Activated naive CD8-positive, alpha-beta T cell treated with anti-CD3 and anti-CD28 coated beads, Interleukin-2, amount 50 U/mL, for 16 hours (primary cell): ENCODE data around the gene GRIP2.
"Not testable (repeated sequence)": the region's sequence is repeated elsewhere in the genome, so short reads cannot be mapped to it uniquely, and the experiment has no call there.

ENCODE experiments used
- DNase-seq: peaks from one replicate; pipeline ENCODE4 v3.0.0-alpha.2; 2020; ENCODE audit warnings: low read depth, low spot score

The GRIP2 gene

DNA sequence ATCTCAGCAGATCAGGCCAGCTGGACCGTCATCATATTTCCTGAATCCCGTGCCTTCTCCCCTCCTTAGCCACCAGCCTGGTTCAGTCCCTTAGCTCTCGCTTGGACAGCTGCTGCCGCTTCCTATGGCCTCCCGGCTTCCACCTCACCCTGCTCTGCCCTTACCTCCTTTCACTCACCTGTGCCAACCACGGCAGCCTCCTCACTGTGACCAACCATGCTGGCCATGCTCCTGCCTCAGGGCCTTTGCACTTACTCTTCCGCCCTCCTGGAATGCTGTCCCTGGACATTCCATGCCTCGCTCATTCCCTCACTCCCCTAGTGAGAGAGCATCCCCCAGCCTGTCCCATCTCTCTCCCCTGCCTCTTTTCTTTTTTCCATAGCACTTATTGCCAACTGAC, 19.2 kb downstream of the GRIP2 start:
- DNase-seq: no peak

DNA sequence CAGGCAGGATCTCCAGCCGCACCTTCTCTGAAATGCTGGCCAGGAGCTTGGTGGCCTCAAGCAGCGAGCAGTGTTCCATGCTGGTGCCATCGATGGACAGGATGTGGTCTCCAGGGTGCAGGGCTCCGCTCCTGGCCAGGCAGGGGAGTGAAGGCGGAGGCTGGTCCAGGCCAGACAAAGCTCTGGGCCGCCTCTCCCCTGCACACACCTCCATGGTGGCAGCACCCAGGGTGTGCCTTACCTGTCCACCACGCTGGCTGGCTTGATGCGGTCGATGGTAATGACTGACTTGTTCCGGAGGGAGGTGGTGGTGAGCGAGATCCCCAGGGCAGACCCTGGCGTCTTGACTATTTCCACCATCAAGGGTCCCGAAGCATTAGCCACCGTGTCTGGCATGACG, 20.0 kb downstream of the GRIP2 start:
- no peak for DNase-seq

DNA sequence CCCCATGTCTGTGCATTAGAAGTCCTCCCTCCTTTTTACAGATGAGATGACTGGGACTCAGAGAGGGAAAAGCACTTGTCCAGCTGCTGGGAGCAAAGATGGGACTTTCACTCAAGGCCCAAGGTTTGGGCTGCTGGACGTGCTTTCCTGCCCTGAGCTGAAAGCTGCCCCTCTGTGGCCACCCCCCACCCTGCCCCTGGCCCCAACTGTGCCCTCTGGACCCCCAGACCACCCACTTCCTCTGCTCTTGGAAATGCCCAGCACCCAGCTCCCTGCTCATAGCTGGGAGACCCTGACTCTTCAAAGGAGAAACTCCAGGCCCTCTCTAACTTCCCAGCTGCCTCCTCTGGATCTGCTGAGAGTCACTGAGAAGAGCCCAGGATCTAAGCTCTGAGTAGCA, 20.7 kb downstream of the GRIP2 start:
- no peak for DNase-seq

DNA sequence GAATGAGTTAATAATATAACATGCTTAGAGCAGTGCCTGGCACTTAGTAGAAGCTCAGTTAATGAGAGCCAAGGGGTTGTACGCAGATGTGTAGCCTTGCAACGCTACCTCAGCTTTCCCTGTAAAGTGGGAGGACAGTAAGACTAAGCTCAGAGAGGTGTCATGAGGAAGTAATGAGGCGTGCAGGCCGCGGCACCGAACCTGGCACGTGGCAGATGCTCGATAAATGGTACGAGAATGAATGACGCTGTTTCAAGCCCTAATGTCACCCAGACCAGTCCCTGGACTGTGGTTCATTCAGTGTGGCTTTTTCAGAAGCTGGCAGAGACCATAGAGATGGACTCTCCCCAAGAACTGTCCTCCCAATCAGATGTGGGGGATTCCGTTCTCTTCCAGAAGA, 21.2 kb downstream of the GRIP2 start:
- no peak for DNase-seq

DNA sequence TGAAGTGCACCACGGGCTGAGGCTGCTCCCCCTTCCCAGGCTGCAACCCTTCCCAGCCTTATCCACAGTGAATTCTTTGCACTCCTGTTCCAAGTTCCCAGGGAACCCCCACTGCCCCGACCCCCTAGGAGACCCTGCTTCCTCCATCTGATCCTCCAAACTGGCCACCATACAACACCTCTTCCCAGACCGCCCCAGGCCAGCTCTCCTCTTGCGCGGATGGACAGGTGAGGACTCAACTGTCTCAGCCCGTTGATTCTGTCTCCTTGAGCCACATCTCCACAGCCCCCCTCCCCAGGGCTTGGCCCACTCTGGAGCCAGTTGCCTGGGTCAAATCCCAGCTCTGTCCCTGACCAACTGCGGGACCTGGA, 21.7 kb downstream of the GRIP2 start:
- DNase-seq: no peak

DNA sequence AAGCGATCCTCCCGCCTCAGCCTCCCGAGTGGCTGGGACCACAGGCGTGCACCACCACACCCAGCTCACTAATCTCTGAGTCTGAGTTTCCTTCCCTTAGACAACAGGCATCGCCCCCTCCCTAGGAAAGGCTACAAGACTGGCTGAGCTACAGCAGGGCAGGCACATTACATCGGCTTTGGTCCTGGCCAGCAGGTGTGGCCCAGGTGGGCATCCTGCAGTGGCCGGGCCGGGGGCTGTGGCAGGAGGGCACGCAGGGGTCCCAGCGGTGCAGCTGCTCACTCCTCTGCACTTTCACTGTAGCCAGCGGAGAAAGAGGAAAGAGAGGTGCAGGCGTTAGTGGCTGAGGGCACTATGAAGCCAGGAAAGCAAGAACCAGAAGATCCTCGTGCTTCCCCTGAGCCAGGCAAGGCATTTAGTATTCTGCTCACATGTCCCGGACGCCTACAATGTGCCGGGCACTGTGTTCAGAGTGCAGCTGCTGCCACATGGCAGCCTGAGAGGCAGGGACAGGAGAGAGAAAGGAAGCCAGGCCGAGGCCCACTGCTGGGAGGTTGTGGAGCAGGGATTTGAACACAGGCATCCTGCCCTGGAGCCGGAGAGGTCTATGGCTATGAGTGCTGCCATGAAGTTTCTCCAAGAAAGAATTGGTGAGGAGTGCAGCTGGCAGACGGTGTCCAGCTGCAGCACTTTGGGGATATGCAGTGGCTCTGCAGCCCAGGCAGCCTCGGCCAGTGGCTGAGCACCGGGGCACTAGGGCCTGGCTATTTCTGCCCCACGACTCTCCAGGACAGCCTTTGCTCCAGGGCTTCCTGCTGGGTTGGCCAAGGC, 22.3 kb downstream of the GRIP2 start:
- no peak for DNase-seq

DNA sequence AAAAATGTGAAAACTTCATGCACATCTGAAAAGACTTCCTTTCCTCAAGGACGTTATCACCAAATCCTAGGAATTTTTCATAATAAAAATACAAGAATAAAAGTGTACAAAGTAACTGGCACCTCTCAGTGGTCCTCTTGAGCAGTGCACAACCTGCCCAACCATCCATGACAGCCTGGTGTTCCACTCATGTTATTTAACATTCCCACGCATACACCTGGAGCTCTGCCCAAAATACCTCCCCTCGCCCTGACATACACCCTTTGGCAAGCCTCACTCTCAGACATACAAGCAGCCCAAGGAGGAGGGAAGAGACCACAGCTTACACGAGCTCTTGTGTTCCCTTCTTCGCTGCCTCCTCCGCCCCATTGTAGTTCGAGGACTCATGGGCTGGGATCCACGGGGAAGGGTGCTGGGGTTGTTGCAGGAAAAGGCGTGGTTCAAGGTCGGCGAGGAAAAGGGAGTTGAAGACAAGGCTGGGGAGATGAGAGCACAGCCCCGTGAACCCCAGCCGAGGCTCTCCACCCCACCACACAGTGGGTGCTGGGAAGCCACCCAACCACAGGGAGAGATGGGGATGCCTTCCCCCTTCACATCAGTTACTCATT, 23.3 kb downstream of the GRIP2 start:
- DNase-seq: no peak

DNA sequence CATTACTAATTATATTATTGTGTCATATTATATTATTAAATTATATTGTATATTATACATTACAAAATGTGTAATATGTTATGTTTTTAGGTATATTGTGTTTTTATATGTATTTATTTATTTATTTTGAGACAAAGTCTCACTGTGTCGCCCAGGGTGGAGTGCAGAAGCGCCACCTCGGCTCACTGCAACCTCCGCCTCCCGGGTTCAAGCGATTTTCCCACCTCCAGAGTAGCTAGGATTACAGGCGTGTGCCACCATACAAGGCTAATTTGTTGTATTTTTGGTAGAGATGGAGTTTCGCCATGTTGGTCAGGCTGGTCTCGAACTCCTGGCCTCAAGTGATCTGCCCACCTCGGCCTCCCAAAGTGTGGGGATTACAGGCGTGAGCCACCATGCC, 24.6 kb downstream of the GRIP2 start:
- not testable (repeated sequence) for DNase-seq

DNA sequence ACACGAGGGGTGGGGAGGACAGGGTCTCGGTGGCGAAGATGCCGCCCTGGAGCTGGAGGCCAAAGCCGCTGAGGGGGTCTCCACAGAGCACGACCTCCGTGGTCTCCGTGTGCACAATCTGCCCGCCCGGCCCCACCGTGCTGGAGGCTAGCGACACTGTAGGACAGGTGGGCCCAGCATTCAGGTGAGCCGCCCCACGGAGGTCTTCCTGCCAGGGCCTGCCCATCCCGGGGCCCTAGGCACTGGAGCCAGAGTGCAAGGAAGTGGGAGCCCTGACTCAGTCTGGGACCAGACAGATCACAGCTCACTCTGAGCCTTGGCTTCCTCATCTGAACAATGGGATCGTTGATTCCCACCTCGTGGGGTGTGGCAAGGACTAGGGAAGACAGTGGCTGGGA, 25.8 kb downstream of the GRIP2 start:
- no peak for DNase-seq

DNA sequence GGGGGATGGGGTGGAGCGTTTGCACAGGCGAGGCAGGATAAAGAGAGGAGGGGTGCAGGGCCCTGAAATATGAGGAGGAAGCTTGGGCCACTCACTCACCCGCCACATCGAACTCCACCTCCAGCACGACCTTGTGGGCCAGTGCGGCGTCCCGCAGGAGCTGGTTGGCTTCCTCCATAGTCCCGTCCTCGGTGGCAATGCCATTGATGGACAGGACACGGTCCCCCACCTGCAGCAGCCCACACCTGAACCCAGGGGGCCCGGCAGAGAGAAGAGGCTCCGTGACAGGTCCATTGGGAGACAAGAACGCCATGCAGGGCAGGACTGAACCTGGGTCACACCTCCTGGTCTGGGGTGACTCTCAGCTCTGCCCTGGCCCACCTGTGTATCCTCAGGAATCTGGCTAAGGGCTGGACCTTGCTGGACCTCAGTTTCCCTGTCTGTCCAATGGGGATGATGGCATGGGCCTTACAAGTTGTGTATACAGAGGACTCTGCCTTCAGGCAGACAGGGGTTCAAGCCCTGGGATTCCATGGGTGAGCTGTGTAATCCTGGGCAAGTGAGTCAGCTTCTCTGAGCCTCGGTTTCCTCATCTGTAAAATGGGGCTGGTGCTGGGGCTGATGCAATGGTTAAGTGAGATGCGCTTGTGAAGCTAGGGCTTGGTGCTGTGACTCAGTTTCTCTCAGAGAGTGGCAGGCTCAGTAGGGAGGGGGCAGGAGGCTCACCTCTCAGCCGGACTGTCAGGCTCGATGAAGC, 26.4 kb downstream of the GRIP2 start:
- DNase-seq: no peak

DNA sequence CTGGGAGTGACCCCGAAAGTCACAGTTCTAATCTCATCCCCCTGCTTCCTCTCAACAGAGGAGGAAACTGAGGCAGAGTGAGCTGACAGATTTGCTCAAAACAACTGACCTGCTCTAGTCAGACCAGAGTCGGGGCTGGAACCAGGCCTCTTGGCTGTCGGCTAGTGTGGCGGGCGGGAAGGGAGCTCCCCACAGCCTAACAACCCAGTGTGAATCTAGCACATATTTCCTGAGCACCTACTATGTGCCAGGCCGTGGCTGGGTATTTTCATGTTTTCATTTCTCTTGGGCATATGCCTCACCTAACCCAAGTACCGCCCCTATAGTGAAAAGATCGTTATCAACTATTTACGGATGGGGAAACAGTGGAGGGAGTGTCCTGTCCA, 27.2 kb downstream of the GRIP2 start:
- no peak for DNase-seq

DNA sequence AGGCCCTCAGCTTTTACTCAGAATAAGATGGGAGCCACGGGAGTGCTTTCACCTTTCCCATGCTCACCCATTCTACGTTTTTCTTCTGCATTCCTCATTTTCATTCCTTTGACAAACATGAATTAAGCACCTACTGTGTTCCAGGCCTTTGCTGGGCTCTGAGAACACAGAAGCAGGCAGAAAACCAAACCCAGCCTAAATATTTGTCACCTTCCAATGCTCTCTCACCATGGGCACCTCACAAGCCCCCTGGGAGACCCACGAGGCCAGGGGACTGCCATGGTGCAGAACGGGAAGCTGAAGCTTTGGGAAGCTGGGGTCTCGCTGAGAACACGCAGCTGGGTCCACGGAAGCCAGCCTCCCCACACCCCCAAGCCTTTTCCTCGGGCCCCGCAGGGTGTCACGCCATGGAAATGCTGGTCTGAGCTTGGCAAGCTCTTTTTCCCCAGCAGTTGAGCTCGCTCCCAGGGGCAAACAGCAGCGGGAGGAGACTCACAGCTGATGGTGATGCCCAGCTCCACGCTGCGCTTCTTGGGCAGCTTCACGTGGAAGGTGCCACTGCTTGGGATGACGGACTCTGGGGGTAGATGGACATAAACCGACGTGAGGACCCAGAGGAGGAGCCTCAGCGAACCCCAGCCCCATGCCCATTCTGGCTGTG, 27.7 kb downstream of the GRIP2 start:
- DNase-seq: no peak

DNA sequence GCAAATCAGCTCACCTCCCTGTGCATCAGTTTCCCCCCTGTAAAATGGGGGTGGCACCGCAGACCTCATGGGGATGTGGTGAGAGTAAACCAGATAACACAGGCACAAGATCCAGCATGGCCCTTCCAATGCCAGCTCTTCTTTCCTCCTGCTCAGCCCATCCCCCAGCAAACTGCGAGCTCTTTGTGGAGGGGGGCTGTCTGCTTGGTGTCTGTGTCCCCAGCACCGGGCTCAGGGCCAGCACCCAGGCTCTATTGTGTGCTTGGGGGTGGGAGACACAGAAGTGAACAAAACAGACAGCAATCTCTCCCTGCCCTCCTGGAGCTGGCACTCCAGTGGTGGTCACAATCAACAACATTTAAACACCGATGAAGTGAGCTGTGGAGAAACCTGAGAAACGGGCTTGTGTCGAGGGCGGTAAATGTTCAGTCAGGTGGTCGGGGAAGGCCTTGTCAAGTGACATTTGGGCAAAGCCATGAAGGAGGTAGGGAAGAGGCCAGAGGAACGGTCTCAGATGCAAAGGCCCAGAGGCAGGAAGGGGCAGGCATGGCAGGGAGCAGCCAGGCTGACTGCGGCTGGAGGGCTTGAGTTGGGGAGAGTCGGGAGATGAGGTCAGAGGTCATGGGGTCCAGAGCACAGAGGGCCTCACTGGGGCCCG, 28.4 kb downstream of the GRIP2 start:
- DNase-seq: no peak

DNA sequence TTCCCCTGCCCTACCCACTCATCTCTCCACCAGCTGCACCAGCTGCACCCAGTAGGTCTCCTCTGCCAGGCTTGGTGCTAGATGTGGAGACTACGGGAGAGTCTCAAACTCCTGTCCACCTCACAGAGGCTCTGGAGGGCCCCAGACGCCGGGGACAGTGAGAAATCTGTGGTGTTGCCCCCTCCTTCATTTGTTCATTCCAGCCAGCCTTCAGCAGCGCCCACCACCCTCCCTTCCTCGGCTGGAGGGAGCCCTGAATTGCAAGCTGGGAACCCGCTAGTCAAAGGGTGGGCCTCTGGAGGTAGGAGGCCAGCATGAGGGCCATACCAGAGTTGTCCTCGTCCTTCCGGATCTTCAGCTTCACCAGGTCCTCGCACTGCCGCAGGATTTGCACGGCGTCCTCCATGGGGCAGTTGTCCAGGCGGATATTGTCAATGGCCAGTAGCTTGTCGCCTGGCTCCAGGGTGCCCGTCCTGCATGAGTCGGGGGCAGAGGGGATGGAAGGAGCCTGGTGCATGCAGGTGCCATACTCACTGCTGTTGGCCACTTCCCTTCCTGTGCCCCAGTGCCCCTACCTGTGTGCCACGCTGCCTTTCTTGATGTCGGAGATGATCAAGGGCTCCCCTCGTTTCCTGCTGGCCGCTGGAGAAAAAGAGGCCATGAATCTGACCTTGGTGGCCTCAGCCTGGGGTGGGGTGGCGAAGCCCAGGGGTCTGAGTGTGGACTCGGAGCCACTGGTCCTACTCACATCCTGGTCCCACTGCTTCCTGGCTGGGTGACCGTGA, 29.1 kb downstream of the GRIP2 start:
- no peak for DNase-seq

DNA sequence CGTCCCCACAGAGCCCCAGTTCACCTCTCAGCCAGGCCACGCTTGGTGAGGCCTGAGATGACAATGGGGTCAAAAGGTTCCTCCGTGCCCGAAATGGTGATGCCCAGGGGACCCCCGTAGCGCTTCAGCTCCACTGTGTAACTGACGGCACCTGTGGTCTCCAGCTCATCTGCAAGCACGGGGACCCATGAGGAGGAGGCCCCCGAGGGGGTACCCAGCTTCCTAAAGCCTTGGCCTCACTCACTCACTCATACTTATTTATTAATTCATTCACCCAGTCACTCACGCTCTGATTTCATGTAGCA, 30.4 kb downstream of the GRIP2 start:
- DNase-seq: no peak

DNA sequence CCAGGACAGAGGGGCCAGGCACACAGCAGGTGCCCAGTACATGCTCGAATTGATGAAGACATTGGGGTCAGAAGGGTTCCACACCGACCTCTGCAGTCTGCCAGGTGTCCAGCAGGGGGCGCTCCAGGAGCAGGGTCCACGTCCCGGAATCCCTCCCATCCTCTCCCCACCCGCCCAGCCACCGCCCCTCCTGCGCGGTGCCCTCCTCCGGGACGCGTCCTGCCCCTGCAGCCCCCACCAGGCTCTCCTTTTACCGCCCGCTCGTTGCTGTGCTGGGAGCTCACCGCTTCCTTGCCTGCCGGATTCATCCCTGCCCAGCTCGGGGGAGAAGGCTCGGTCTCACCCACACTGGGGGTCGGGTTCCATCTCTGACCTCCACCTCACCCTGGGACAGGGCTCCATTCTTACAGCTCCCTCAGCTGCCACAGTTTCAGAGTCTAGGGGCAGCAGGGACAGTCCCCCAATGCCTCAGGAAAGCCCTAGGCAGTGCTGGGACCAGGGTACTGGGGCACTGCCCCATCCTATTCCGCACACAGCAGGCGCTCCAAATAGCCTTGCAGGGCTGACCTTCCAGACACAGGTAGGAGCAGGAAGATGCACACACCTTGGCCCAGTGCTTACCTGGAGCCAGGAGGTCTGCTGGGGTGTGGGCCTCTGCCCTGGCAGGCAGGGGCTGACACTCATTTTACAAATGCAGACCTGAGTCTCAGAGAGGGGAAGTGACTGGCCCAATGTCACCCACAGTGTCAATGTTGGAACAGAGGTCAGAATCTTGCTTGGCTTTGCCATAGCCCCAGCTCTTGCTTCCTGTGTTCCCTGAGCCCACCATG, 31.0 kb downstream of the GRIP2 start:
- DNase-seq: peak; percentile 47

DNA sequence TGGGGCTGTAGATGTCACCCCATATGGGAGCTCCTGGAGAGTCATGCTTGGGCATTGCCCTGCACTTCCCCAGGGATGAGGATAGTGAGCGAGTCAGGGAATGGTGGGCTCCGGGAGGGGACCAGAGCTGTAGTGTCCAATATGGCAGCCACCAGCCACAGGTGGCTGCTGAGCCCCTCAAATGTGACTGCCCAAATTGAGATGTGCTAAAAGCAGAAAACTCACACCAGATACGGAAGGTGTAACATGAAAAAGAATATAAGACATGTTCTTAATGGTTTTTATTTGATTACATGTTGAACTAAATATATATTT, 31.7 kb downstream of the GRIP2 start:
- DNase-seq: no peak

DNA sequence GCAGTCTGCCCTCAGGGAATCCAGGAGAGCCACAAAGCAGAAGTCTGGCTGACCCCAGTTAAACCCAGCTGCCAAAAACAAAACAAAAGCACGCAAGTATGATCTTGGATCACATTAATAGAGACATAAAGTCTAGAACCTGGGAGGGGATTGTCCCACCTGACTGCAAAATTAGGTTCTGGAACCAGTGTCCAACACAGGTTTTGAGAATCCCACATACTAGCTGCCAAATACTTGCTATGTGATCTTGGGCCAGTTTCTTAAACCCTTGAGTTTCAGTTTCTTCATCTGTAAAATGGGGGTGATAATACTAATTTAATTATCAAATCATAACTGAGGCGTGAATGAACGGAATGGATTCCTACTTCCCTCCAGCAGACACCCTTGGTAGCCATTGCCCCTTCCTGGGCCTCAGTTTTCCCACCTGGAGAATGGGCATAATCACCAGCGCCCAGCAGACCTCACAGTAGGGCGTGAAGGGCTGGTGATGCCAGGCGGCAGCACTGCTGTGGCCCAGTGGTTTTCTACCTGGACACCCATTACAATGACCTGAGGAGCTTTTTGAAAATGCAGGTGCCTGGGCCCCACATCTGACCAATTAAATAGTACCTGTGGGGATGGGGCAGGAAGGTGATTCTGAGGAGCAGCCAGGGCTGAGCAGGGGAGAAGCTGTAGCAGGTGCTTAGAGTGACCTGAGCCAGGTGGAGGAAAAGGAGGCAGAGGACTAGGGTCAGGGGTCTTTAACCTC, 32.2 kb downstream of the GRIP2 start:
- no peak for DNase-seq

DNA sequence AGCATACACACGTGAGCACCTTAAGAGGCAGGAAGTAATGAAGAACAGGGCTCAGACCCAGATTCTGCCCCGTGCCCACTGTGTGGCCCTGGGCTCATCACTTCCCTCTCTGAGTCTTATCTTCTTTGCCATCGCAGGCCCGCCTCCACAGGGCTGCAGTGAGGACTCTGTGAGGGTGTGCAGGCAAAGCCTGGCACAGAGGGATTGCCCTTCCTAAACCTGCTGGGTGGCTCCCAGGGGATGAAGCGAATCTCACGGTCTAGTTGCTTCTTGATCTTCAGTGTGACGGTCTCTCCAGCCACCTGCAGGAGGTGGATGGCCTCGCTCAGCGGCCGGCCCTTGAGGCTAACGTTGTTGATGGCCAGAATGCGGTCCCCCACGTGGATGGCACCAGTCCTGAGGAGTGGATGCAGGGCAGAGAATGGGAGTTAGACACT, 32.8 kb downstream of the GRIP2 start:
- DNase-seq: no peak
